Spleen (tissue), 11 donors: Measurements from ENCODE around the gene CACNA1H. TPM values are rescaled to one million over a fixed set of nuclear protein-coding genes. Genes with fewer than 3 reads are reported as not detected.

Experiments
- DNase-seq: peaks from one replicate; pipeline ENCODE4 v3.0.0-alpha.2; 2020
- H3K27ac ChIP-seq, 8 donors: fragments of 200-600 bp; sonication (generic) in 7 of 8; 1 replicate in 4 of 8; 2 replicates in 4 of 8; pipeline versions ENCODE4 v1.5.0 to v1.8.0; 2016 to 2021; ENCODE audit warnings: inconsistent platforms in 4 of 8, mild to moderate bottlenecking in 4 of 8, moderate library complexity in 1 of 8
- H3K27me3 ChIP-seq, 7 donors: fragments of 200-600 bp; sonication (generic) in 6 of 7; replicated peaks in 1 of 7; 1 replicate in 4 of 7; 2 replicates in 3 of 7; pipeline versions ENCODE4 v1.5.0 to v1.8.0; 2016 to 2021; ENCODE audit warnings: inconsistent platforms in 3 of 7, mild to moderate bottlenecking in 1 of 7
- H3K36me3 ChIP-seq, 6 donors: fragments of 200-600 bp; sonication (generic) in 5 of 6; 1 replicate in 4 of 6; 2 replicates in 2 of 6; pipeline versions ENCODE4 v1.5.0 to v1.8.0; 2016 to 2021; ENCODE audit warnings: inconsistent platforms in 2 of 6
- H3K4me1 ChIP-seq, 6 donors: fragments of 200-600 bp; sonication (generic) in 5 of 6; 1 replicate in 3 of 6; 2 replicates in 3 of 6; pipeline versions ENCODE4 v1.5.0 to v1.8.0; 2016 to 2021; ENCODE audit warnings: inconsistent platforms in 3 of 6
- H3K4me3 ChIP-seq, 8 donors: fragments of 200-600 bp; sonication (generic) in 7 of 8; 1 replicate in 4 of 8; 2 replicates in 4 of 8; pipeline versions ENCODE4 v1.5.0 to v1.8.0; 2016 to 2021; ENCODE audit warnings: inconsistent platforms in 4 of 8, mild to moderate bottlenecking in 4 of 8, moderate library complexity in 2 of 8
- H3K9me3 ChIP-seq, 8 donors: fragments of 200-600 bp; sonication (generic) in 7 of 8; 1 replicate in 4 of 8; 2 replicates in 4 of 8; pipeline versions ENCODE4 v1.5.0 to v1.8.0; 2016 to 2021; ENCODE audit warnings: inconsistent platforms in 4 of 8
- CTCF ChIP-seq, 11 experiments: fragments of 200-600 bp in 7 of 11; fragments of 450-650 bp in 4 of 11; sonication (generic) in 4 of 11; IDR thresholded peaks in 8 of 11; conservative IDR thresholded peaks in 3 of 11; 1 replicate in 7 of 11; 2 replicates in 4 of 11; pipeline versions ENCODE4 v1.4.0 to v1.8.0; 2016 to 2021; ENCODE audit warnings: antibody characterized with exemption in 11 of 11, inconsistent platforms in 4 of 11, mild to moderate bottlenecking in 1 of 11
- POLR2A ChIP-seq, 3 donors: fragments of 450-650 bp; IDR thresholded peaks; one replicate each; pipeline ENCODE4 v1.5.1; 2017; ENCODE audit warnings: antibody characterized with exemption in 3 of 3, mild to moderate bottlenecking in 1 of 3
- POLR2AphosphoS5 ChIP-seq, 3 donors: sonication (generic); formaldehyde crosslinking; IDR thresholded peaks; one replicate each; pipeline ENCODE4 v1.5.1; 2017; ENCODE audit warnings: antibody characterized with exemption in 3 of 3
- WGBS, 5 donors: extraction: QIAGEN DNeasy Blood & Tissue Kit in 3 of 5; methylation state at CpG; one replicate each; pipeline versions ENCODE4 v1.1.5 to v1.1.7; 2013 to 2018; 5-methylcytosine and 5-hydroxymethylcytosine counted together
- intact Hi-C: fragments of 100-400 bp; cut with DNase I; formaldehyde crosslinking; loops from one replicate; pipeline ENCODE4 v1.15.0; 2023; ENCODE audit warnings: low total_unique reads
- polyA plus RNA-seq, 3 donors: library from polyadenylated mRNA; stranded (reverse); fragments of 200-250 nt; gene quantifications; one replicate each; pipeline ENCODE4 v1.2.1, GENCODE V29; 2013
- total RNA-seq, 7 donors: library from RNA; depleted of rRNA in 3 of 7; stranded (reverse); fragments of >200 nt in 3 of 7; fragmentation: NEBNext Ultra II Directional in 4 of 7; extraction: Animal tissue kit (Norgen Biotek cat#: 25700) in 4 of 7; gene quantifications; one replicate each; pipeline versions ENCODE4 v1.1.0 to v1.2.1, GENCODE V29; 2016 to 2021
- donor health status: healthy with polysubstance abuse.
- donor health status: DM: no; HTN: no; CAD: no; lungs with moderate emphysema.
- donor health status: DM: no; HTN: no; CAD: no.
- donor health status: Bipolar disorder and iron deficiency.
- donor health status: healthy.
- donor health status: DM: no; HTN: no; CAD: no.
- donor health status: DM: yes; HTN: yes; CAD: no.

The CACNA1H gene
- total and polyA plus RNA-seq, 10 donors = 0.33 to 2.1 (median 0.70) TPM

GRCh38 chr16:1150511-1150982, 2.4 kb upstream of the CACNA1H start:
- no peak for TF ChIP-seq POLR2AphosphoS5 (IDR thresholded peaks at IDR 0.05)
- TF ChIP-seq CTCF (IDR thresholded peaks at IDR 0.05 in 8 of 11, conservative IDR thresholded peaks at IDR 0.05 in 3 of 11) = no peak
- no peak for TF ChIP-seq POLR2A (IDR thresholded peaks at IDR 0.05)
- DNase-seq = no peak
- Histone ChIP-seq H3K27me3 (peaks cover 10 to 79% (median 35%) of the 10 kb centered on the region in 7 donors), H3K4me1 (peaks cover 0 to 29% (median 23%) of the 10 kb centered on the region in 6 donors), H3K27ac (no peak overlapping the region), H3K36me3 (no peaks in the 10 kb centered on the region), H3K4me3 (no peak overlapping the region), H3K9me3 (peaks cover 0 to 20% (median 14%) of the 10 kb centered on the region in 8 donors)
- WGBS, 5 donors = 61 to 68% (median 64%) methylated on average over 21 of the region's 21 CpGs
- intact Hi-C loops = no loop called here

GRCh38 chr16:1151424-1152122, 1.3 kb upstream of the CACNA1H start:
- DNase-seq = no peak
- Histone ChIP-seq H3K27me3 (peaks cover 10 to 79% (median 45%) of the 10 kb centered on the region in 7 donors), H3K9me3 (peaks cover 0 to 20% (median 14%) of the 10 kb centered on the region in 8 donors), H3K4me1 (peaks cover 0 to 29% (median 23%) of the 10 kb centered on the region in 6 donors), H3K36me3 (no peaks in the 10 kb centered on the region), H3K27ac (no peak overlapping the region), H3K4me3 (peak overlapping the region in 2 of 8 donors; percentile 7 to 70)
- intact Hi-C loops = no loop called here
- TF ChIP-seq POLR2A (IDR thresholded peaks at IDR 0.05) (no peak), CTCF (IDR thresholded peaks at IDR 0.05 in 8 of 11, conservative IDR thresholded peaks at IDR 0.05 in 3 of 11) (no peak), POLR2AphosphoS5 (IDR thresholded peaks at IDR 0.05) (no peak)
- WGBS, 5 donors = 47 to 61% (median 59%) methylated on average over 12 to 18 of the region's 18 CpGs

GRCh38 chr16:1152123-1152638, 725 bp upstream of the CACNA1H start:
- WGBS, 5 donors = 0 to 4% (median 2%) methylated on average over 16 to 40 of the region's 40 CpGs; no CpG with 5 or more reads in 1 of the 5 donors

More at GRCh38 chr16:1152123-1152638, 725 bp upstream of the CACNA1H start:
- Histone ChIP-seq H3K9me3 (peaks cover 0 to 15% (median 9%) of the 10 kb centered on the region in 8 donors), H3K36me3 (no peaks in the 10 kb centered on the region), H3K27ac (no peak overlapping the region), H3K27me3 (peaks cover 10 to 85% (median 51%) of the 10 kb centered on the region in 7 donors), H3K4me1 (peaks cover 0 to 29% (median 23%) of the 10 kb centered on the region in 6 donors), H3K4me3 (peak overlapping the region in 7 of 8 donors; percentile 7 to 70 (median 41))
- intact Hi-C loops = no loop called here
- peak; percentile 81 for DNase-seq
- TF ChIP-seq POLR2A (IDR thresholded peaks at IDR 0.05) (no peak), POLR2AphosphoS5 (IDR thresholded peaks at IDR 0.05) (no peak), CTCF (IDR thresholded peaks at IDR 0.05 in 8 of 11, conservative IDR thresholded peaks at IDR 0.05 in 3 of 11) (no peak)
